Measurements from ENCODE around the gene MRPS12.
A peak's percentile ranks its signal among the peaks of the same experiment; 100 is the strongest.
"Not testable (repeated sequence)": the region's sequence is repeated elsewhere in the genome, so short reads cannot be mapped to it uniquely, and the experiment has no call there.

Gene MRPS12

DNA sequence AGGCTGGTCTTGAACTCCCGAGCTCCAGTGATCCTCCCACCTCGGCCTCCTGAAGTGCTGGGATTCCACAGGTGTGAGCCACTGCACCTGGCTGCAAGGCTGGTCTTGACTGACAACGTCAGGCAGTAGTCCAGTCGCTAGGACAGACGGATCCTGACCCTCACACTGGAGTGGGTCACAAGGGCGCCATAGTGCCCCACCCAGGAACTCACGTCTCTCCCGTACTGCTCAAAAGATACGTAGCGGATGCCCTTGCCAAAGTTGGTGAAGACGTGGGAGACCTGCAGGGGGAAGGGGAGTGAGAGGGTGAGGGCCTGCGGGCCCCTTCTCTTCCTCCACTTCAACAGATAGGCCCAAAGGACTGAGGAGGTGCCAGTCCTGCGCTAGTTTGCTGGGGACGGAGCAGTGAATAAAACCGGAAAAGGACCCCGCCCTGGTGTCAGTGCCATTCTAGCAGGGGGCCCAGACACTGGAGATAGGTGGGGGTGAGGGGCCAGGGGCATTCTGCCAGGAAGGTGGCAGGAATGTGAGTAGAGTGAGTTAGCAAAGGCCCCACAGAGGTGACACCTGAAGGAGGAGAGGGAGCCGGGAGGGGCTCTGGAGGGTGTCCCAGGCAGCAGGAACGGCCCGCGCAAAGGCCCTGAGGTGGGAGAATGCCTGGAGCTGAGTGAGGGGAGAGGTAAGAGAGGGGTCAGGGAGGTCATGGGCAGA, 11.9 kb downstream of the MRPS12 start:
- Mint-ChIP-seq H3K36me3 (no peaks in the 10 kb centered on the region), H3K27me3 (peaks cover 41% of the 10 kb centered on the region), H3K4me1 (no peaks in the 10 kb centered on the region), H3K4me3 (no peak overlapping the region), H3K27ac (no peak overlapping the region), H3K9me3 (no peaks in the 10 kb centered on the region)
- no peak for ATAC-seq

DNA sequence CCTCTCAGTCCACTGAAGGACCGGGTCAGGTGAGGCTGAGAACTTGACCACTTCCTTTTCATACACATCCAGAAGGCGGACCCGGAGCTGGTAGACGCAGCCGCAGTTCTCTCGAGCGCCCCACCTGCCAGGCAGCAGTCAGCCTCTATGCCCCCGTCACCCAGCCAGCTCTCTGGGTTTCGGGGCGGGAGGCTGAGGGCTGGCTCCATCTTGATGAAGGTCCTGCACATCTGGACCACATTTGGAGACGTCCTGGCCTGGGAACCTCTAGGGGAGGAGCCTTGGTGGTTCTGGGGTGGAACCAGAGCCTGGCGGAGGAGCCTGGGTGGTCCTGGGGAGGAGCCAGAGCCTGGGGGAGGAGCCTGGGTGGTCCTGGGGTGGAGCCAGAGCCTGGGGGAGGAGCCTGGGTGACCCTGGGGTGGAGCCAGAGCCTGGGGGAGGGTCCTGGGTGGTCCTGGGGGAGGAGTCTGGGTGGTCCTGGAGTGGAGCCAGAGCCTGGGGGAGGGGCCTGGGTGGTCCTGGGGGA, 14.3 kb downstream of the MRPS12 start:
- ATAC-seq, result no peak
- no peaks in the 10 kb centered on the region for H3K36me3 Mint-ChIP-seq
- H3K4me3 Mint-ChIP-seq, result no peak overlapping the region
- H3K27me3 Mint-ChIP-seq, result peaks cover 62% of the 10 kb centered on the region
- no peak overlapping the region for H3K27ac Mint-ChIP-seq
- peaks cover 2% of the 10 kb centered on the region for H3K9me3 Mint-ChIP-seq
- H3K4me1 Mint-ChIP-seq, result peaks cover 7% of the 10 kb centered on the region

DNA sequence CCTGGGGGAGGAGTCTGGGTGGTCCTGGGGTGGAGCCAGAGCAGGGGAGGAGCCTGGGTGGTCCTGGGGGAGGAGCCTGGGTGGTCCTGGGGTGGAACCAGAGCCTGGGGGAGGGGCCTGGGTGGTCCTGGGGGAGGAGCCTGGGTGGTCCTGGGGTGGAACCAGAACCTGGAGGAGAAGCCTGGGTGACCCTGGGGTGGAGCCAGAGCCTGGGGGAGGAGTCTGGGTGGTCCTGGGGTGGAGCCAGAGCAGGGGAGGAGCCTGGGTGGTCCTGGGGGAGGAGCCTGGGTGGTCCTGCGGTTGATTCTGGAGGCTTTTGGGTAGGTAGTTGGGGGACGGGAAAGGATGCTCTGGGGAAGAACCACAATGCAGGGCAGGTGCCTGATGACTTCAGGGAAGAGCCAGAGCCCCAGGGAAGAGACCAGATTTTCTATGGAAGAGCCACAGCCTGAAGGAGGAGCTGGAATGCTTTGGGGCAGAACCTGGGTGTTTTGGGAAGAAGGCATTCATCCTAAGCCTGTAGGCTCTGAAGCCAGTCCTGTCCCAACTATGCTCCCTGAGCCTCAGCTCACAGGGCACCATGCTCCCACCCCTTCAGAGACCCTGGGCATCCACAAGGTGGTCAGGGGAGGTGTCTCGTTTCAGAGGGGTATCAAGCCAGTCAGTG, 15.0 kb downstream of the MRPS12 start:
- ATAC-seq, result no peak
- Mint-ChIP-seq H3K27ac (no peak overlapping the region), H3K27me3 (peaks cover 68% of the 10 kb centered on the region), H3K36me3 (no peaks in the 10 kb centered on the region), H3K4me1 (peaks cover 14% of the 10 kb centered on the region), H3K4me3 (no peak overlapping the region), H3K9me3 (peaks cover 2% of the 10 kb centered on the region)

DNA sequence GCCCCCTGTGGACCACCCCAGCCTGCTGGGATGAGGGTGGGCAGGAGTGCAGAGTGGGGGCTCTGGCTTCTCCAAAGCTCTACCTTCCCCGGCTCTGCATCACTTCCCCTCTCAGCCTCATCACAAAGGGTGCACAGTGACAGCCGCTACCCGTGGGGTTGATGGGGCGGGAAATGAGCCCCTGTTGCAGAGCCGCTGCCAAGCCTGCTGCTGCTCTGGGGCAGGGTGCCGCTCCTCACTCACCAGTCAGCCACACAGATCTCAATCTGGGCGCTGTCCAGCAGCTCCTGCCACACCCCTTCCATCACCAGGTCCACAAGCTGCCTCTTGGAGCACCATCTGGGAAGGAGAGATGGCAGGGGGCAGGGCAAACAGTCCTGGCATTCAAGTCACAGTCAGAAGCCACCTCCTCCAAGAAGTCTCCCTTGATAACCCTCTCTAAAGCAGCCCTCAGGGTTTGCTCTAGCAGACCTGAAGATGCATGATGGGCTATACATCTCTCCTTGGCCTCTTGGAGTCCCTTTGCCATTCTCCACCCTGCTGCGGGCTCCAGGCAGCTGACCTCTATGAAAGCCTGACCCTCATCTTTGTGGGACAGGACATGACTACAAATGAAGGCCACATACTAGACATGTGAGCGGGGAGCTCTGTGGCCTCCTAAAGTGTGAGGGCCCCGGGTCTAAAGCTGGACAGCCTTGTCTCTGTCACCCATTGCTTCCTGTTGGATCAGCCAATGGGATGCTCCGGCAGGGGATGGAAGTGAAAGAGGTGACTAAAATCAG, 15.7 kb downstream of the MRPS12 start:
- Mint-ChIP-seq H3K9me3 (peaks cover 2% of the 10 kb centered on the region), H3K4me1 (peaks cover 14% of the 10 kb centered on the region), H3K27ac (no peak overlapping the region), H3K36me3 (no peaks in the 10 kb centered on the region), H3K4me3 (no peak overlapping the region), H3K27me3 (peaks cover 72% of the 10 kb centered on the region)
- ATAC-seq, result no peak

DNA sequence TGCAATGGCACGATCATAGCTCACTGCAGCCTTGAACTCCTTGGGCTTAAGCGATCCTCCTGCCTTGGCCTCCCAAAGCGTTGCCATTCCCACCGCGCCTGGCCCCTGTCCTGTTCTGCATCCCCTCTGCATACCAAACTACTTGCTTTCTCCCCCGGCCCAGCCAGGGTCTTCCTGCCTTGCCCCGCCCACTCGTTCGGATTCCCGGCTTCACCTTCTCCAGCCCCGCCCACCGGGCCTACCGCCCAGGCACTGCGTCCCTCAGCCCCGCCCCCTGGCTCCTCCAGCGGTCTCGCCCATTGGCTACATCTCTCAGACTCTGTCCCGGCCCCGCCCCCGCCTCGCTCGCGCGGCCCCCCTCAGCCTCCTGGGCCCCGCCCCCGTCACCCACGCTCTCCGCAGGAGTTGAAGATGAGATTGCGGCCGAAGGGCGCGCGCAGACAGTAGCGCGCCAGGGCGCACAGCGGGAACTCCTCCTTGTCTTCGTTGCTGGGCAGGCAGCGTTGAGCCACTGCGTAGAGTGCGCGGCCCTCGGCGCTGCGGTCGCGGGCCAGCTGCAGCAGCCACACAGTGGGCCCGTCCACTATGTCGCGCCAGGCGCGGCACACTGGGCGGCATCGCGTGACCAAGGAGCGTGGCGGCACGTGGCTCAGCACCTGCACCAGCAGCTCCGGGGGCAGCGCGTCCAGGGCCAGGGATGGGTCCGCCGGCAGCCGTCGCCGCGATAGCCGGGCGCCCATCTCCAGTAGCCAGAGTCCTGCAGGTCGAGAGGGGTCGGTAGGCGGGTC, 19.0 kb downstream of the MRPS12 start:
- H3K27me3 Mint-ChIP-seq, result peaks cover 75% of the 10 kb centered on the region
- H3K4me3 Mint-ChIP-seq, result peak overlapping the region; percentile 60
- ATAC-seq, result peak; percentile 92
- no peak overlapping the region for H3K27ac Mint-ChIP-seq
- H3K4me1 Mint-ChIP-seq, result peaks cover 20% of the 10 kb centered on the region
- no peaks in the 10 kb centered on the region for H3K36me3 Mint-ChIP-seq
- H3K9me3 Mint-ChIP-seq, result peaks cover 2% of the 10 kb centered on the region

DNA sequence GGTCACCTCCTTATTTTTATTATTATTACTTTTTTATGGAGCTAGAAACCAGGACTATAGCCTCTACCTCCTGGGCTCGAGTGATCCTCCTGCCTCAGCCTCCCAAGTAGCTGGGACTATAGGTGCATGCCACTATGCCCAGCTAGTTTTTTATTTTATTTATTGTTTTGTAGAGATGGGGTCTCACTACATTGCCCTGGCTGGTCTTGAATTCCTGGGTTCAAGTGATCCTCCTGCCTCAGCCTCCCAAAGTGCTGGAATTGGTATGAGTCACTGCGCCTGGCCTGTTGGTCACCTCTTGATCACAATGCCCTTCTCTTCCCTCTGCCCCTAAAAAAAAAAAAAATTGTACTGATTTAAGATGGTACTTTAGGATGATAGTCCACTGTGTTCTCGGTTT, 20.4 kb downstream of the MRPS12 start:
- peaks cover 20% of the 10 kb centered on the region for H3K4me1 Mint-ChIP-seq
- ATAC-seq, result no peak
- H3K27ac Mint-ChIP-seq, result no peak overlapping the region
- no peaks in the 10 kb centered on the region for H3K36me3 Mint-ChIP-seq
- no peak overlapping the region for H3K4me3 Mint-ChIP-seq
- peaks cover 2% of the 10 kb centered on the region for H3K9me3 Mint-ChIP-seq
- H3K27me3 Mint-ChIP-seq, result peaks cover 73% of the 10 kb centered on the region

DNA sequence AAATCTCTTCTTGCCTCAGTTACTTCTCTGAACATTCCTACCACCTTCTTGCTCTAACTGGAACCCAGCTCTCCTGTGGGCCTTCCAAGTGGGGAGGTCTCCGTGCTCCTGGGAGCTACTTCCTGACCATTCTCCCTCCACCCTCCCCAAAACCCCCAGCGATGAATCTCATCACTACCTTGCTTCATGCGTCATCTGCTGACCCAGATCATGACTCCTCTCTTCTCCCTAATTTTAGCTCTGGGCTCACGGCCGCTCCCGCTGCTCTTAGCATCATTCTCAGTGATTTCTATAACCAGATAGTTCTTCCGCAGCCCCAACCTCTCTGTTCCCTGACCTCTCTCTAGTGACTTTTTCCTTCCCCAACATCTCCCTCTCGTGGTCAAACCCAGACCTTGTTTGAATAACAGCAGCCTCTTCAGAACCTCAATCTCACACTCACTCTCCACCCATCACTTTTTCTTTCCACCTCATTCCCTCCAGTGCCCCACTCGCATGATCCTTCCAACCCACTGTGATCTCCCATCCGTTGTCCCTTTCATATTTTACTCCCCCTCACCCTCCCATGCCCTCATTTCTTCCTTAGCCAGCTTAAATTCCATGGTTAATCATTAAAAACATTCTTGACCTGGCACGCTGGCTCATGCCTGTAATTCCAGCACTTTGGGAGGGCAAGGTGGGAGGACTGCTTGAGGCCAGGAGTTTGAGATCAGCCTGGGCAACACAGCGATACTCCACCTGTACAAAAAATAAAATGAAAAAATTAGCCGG, 21.8 kb downstream of the MRPS12 start:
- no peak overlapping the region for H3K4me3 Mint-ChIP-seq
- peaks cover 2% of the 10 kb centered on the region for H3K9me3 Mint-ChIP-seq
- peaks cover 60% of the 10 kb centered on the region for H3K27me3 Mint-ChIP-seq
- ATAC-seq, result peak; percentile 63
- H3K4me1 Mint-ChIP-seq, result peaks cover 20% of the 10 kb centered on the region
- H3K36me3 Mint-ChIP-seq, result no peaks in the 10 kb centered on the region
- H3K27ac Mint-ChIP-seq, result no peak overlapping the region

DNA sequence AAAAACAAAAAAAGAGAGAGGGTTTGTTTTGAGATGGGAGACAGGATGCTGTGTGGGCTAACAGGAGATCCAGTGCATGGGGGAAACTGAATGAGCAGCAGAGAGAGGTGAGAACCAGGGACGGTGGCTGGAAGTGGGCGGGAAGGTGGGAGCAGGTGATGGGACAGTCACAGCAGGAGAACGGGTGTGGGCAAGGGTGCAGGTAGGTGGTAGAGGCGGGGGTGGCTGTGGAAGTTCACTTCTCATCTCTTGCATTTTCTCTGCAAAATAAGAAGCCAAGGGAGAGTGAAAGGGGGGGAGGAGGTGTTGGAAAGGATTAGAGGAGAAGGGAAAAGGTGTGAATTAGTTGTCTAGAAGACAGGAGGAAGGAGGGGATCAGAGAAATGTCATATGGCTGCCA, 22.9 kb downstream of the MRPS12 start:
- H3K9me3 Mint-ChIP-seq, result peaks cover 2% of the 10 kb centered on the region
- ATAC-seq, result no peak

DNA sequence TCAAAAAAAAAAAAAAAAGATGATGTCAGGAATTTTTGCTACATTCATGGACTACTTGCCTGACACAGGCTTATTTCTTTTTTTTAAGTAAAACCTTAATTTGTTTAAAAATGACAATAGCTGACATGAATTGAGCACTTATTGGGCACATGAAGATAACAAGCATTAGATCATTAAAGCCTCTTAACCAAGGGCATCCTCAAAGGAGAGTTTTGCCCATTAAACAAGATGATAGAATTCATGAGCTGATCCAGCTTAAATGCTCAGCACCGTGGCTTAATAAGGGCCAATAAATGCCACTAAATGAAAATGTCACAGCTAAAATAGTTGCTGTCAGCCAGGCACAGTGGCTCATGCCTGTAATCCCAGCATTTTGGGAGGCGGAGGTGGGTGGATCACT, 25.5 kb downstream of the MRPS12 start:
- Mint-ChIP-seq H3K36me3 (no peaks in the 10 kb centered on the region), H3K4me3 (no peak overlapping the region), H3K27ac (no peak overlapping the region), H3K4me1 (peaks cover 6% of the 10 kb centered on the region), H3K27me3 (peaks cover 31% of the 10 kb centered on the region), H3K9me3 (no peaks in the 10 kb centered on the region)
- no peak for ATAC-seq

More for the DNA sequence above, 22.9 kb downstream of the MRPS12 start:
- Mint-ChIP-seq H3K27me3 (peaks cover 53% of the 10 kb centered on the region), H3K36me3 (no peaks in the 10 kb centered on the region), H3K27ac (no peak overlapping the region), H3K4me3 (no peak overlapping the region), H3K4me1 (peaks cover 20% of the 10 kb centered on the region)

DNA sequence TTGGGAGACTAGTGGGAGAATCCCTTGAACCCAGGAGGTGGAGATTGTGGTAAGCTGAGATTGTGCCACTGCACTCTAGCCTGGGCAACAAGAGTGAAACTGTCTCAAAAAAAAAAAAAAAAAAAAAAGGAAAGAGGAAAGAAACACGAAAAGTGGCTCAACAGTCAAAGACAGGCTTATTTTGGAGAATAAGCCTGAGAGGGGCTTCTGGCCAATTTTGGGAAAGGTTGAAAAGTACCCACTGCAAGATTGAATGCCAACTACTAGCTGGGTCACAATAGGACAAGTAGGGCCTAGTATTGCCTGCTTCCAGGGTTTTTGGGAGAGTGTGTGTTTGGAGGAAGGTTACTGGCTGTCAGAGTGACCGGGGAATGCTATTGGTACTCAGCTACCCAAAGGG, 27.6 kb downstream of the MRPS12 start:
- H3K4me1 Mint-ChIP-seq, result peaks cover 10% of the 10 kb centered on the region
- no peaks in the 10 kb centered on the region for H3K36me3 Mint-ChIP-seq
- H3K9me3 Mint-ChIP-seq, result no peaks in the 10 kb centered on the region
- H3K4me3 Mint-ChIP-seq, result no peak overlapping the region
- H3K27ac Mint-ChIP-seq, result no peak overlapping the region
- peaks cover 24% of the 10 kb centered on the region for H3K27me3 Mint-ChIP-seq
- ATAC-seq, result no peak

DNA sequence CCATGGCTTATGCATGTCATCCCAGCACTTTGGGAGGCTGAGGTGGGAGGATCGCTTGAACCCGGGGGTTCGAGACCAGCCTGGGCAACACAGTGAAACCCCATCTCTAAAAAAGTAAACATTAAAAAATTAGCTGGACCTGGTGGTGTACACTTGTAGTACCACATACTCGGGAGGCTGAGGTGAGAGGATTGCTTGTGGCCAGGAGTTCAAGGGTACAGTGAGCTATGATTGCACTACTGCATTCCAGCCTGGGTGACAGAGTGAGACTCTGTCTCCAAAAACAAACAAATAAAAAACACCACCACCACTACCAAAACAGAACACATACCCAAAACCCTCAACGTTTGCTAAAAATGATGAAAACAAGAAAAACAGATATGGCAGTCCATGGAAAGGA, 28.9 kb downstream of the MRPS12 start:
- ATAC-seq, result no peak
- Mint-ChIP-seq H3K4me3 (no peak overlapping the region), H3K36me3 (no peaks in the 10 kb centered on the region), H3K27ac (no peak overlapping the region), H3K4me1 (peaks cover 10% of the 10 kb centered on the region), H3K27me3 (peaks cover 26% of the 10 kb centered on the region), H3K9me3 (no peaks in the 10 kb centered on the region)

DNA sequence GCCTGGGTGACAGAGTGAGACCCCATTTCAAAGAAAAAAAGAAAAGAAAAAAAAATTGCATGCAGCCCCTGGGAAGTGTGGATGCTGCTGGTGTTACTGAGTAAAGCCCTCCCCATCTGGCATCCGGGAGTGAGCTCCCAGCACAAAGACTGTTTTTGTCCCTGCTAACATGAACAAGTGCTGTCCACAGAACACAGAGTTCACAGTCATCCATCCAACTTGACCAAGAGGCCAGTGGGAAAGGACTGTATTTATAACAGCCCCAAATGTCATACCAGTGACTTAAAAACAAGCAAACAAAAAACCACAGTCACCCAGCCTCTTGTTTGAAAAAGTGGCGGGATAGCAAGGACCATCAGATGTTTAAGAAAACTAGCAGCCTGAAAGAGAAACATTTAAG, 34.0 kb downstream of the MRPS12 start:
- Mint-ChIP-seq H3K36me3 (no peaks in the 10 kb centered on the region), H3K4me3 (no peak overlapping the region), H3K27ac (no peak overlapping the region), H3K27me3 (peaks cover 32% of the 10 kb centered on the region), H3K4me1 (peaks cover 10% of the 10 kb centered on the region), H3K9me3 (no peaks in the 10 kb centered on the region)
- no peak for ATAC-seq

DNA sequence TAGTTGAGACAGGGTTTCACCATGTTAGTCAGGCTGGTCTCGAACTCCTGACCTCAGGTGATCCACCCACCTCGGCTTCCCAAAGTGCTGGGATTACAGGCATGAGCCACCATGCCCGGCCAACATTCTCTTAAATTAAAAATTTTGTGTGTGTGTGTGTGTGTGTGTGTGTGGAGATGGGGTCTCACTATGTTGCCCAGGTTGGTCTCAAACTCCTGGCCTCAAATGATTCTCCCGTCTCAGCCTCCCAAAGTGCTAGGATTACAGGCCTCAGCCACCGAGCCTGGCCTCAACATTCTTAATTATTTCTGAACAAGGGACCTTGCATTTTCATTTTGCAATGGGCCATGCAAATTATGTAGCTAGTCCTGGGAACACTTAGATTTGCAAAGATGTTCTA, 35.4 kb downstream of the MRPS12 start:
- not testable (repeated sequence) for H3K4me3 Mint-ChIP-seq, H3K4me1 Mint-ChIP-seq, H3K27ac Mint-ChIP-seq, H3K9me3 Mint-ChIP-seq, H3K36me3 Mint-ChIP-seq, ATAC-seq
- H3K27me3 Mint-ChIP-seq, result peaks cover 32% of the 10 kb centered on the region
